ENCODE measurements around the gene PCCA.

The PCCA gene

DNA sequence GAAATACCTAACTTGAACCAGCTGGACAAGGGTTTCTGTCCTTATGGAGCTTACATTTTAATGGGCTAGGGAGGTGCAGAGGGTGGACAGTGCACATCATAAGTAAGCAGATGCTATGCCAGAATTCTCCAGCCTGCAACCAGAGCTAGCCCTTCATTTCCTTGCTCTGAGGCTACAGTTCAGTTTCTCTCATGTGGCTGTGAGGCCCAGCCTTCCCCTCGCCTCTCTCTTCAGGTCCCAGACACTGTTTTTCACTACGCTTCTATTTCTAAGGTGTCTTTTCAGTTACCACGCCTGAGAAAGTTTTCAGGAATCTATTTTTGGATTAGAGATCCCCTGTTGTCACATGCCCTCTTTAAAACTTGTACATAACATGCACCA is 141.9 kb downstream of the PCCA start:
- TF ChIP-seq, protein P1, sequence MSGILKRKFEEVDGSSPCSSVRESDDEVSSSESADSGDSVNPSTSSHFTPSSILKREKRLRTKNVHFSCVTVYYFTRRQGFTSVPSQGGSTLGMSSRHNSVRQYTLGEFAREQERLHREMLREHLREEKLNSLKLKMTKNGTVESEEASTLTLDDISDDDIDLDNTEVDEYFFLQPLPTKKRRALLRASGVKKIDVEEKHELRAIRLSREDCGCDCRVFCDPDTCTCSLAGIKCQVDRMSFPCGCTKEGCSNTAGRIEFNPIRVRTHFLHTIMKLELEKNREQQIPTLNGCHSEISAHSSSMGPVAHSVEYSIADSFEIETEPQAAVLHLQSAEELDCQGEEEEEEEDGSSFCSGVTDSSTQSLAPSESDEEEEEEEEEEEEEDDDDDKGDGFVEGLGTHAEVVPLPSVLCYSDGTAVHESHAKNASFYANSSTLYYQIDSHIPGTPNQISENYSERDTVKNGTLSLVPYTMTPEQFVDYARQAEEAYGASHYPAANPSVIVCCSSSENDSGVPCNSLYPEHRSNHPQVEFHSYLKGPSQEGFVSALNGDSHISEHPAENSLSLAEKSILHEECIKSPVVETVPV (CRISPR knock-in tag; IDR thresholded peaks at IDR 0.05): no peak
- TF ChIP-seq, protein P2, sequence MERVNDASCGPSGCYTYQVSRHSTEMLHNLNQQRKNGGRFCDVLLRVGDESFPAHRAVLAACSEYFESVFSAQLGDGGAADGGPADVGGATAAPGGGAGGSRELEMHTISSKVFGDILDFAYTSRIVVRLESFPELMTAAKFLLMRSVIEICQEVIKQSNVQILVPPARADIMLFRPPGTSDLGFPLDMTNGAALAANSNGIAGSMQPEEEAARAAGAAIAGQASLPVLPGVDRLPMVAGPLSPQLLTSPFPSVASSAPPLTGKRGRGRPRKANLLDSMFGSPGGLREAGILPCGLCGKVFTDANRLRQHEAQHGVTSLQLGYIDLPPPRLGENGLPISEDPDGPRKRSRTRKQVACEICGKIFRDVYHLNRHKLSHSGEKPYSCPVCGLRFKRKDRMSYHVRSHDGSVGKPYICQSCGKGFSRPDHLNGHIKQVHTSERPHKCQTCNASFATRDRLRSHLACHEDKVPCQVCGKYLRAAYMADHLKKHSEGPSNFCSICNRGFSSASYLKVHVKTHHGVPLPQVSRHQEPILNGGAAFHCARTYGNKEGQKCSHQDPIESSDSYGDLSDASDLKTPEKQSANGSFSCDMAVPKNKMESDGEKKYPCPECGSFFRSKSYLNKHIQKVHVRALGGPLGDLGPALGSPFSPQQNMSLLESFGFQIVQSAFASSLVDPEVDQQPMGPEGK (CRISPR knock-in tag; IDR thresholded peaks at IDR 0.05; ENCODE audit: borderline replicate concordance): no peak
- TF ChIP-seq POU6F1 (CRISPR knock-in tag; IDR thresholded peaks at IDR 0.05; ENCODE audit: borderline replicate concordance, low read depth): no peak
- no peak for TF ChIP-seq ZC3H10 (CRISPR knock-in tag; IDR thresholded peaks at IDR 0.05)
- TF ChIP-seq SNAI2 (CRISPR knock-in tag; IDR thresholded peaks at IDR 0.05): no peak
- no peak for TF ChIP-seq BACH2 (CRISPR knock-in tag; IDR thresholded peaks at IDR 0.05; ENCODE audit: borderline replicate concordance)
- TF ChIP-seq PPARA (CRISPR knock-in tag; IDR thresholded peaks at IDR 0.05; ENCODE audit: borderline replicate concordance): no peak
- TF ChIP-seq ZNF8 (CRISPR knock-in tag; IDR thresholded peaks at IDR 0.05): no peak
- no peak for TF ChIP-seq TOX (CRISPR knock-in tag; IDR thresholded peaks at IDR 0.05; ENCODE audit: borderline replicate concordance)
- no peak for TF ChIP-seq ZFP30 (CRISPR knock-in tag; IDR thresholded peaks at IDR 0.05)
- no peak for TF ChIP-seq OSR1 (CRISPR knock-in tag; IDR thresholded peaks at IDR 0.05)
- no peak for TF ChIP-seq ARNTL (CRISPR knock-in tag; IDR thresholded peaks at IDR 0.05; ENCODE audit: borderline replicate concordance, low read depth)
- no peak for TF ChIP-seq GLIS3 (CRISPR knock-in tag; IDR thresholded peaks at IDR 0.05)
- no peak for TF ChIP-seq ESRRG (CRISPR knock-in tag; IDR thresholded peaks at IDR 0.05)
- peak; percentile 24; the same call in 1 of the 3 replicates for ATAC-seq

GRCh38 chr13:100231176-100231575 is 142.3 kb downstream of the PCCA start:
- no peak for TF ChIP-seq CSDC2 (CRISPR knock-in tag; IDR thresholded peaks at IDR 0.05)
- TF ChIP-seq POU6F1 (CRISPR knock-in tag; IDR thresholded peaks at IDR 0.05; ENCODE audit: borderline replicate concordance, low read depth): no peak
- TF ChIP-seq ZNF70 (CRISPR knock-in tag; IDR thresholded peaks at IDR 0.05): no peak
- TF ChIP-seq ESRRG (CRISPR knock-in tag; IDR thresholded peaks at IDR 0.05): no peak
- no peak for TF ChIP-seq OSR1 (CRISPR knock-in tag; IDR thresholded peaks at IDR 0.05)
- no peak for TF ChIP-seq GLIS3 (CRISPR knock-in tag; IDR thresholded peaks at IDR 0.05)
- no peak for TF ChIP-seq ZFP30 (CRISPR knock-in tag; IDR thresholded peaks at IDR 0.05)
- TF ChIP-seq ZFP3 (CRISPR knock-in tag; IDR thresholded peaks at IDR 0.05): no peak
- TF ChIP-seq ZC3H10 (CRISPR knock-in tag; IDR thresholded peaks at IDR 0.05): no peak
- no peak for TF ChIP-seq RARB (CRISPR knock-in tag; IDR thresholded peaks at IDR 0.05)
- no peak for TF ChIP-seq TOX (CRISPR knock-in tag; IDR thresholded peaks at IDR 0.05; ENCODE audit: borderline replicate concordance)
- no peak for TF ChIP-seq ZNF8 (CRISPR knock-in tag; IDR thresholded peaks at IDR 0.05)
- TF ChIP-seq CREB5 (CRISPR knock-in tag; IDR thresholded peaks at IDR 0.05; ENCODE audit: low read depth): no peak
- TF ChIP-seq, protein P2 (CRISPR knock-in tag; IDR thresholded peaks at IDR 0.05; ENCODE audit: borderline replicate concordance): no peak
- no peak for TF ChIP-seq ARNTL (CRISPR knock-in tag; IDR thresholded peaks at IDR 0.05; ENCODE audit: borderline replicate concordance, low read depth)
- TF ChIP-seq PPARA (CRISPR knock-in tag; IDR thresholded peaks at IDR 0.05; ENCODE audit: borderline replicate concordance): no peak
- no peak for TF ChIP-seq ZNF565 (CRISPR knock-in tag; conservative IDR thresholded peaks at IDR 0.05; ENCODE audit: low read depth)
- no peak for TF ChIP-seq ISL1 (CRISPR knock-in tag; IDR thresholded peaks at IDR 0.05)
- no peak for TF ChIP-seq TCF4 (CRISPR knock-in tag; IDR thresholded peaks at IDR 0.05; ENCODE audit: borderline replicate concordance)
- TF ChIP-seq SNAI2 (CRISPR knock-in tag; IDR thresholded peaks at IDR 0.05): no peak
- ATAC-seq: no peak

Measured in SK-N-SH treated with all-trans-retinoic acid at 6 μM for 48 hours (cell line).